HT-29 (cell line): ENCODE measurements around the gene REEP6. TPM values are rescaled to one million over a fixed set of nuclear protein-coding genes. Genes with fewer than 3 reads are reported as not detected.

Source experiments
- total RNA-seq: library from RNA; depleted of rRNA; stranded (reverse); fragments of >200 nt; shearing (Covaris generic); gene quantifications from 2 replicates; pipeline ENCODE4 v1.2.3, GENCODE V29; 2014; rRNA removed

Gene REEP6
- total RNA-seq, 1 experiment from 2014 or later, result 26.6 TPM

Other genes starting within 250 kb of the REEP6 start
- 142 and 159 TPM in 2 replicates for gene ATP5F1D, start 249.4 kb upstream of the REEP6 start, total RNA-seq
- 32.5 and 38.6 TPM in 2 replicates for gene MIDN, start 242.6 kb upstream of the REEP6 start, total RNA-seq
- gene CIRBP, start 221.8 kb upstream of the REEP6 start, total RNA-seq, result 72.3 and 72.7 TPM in 2 replicates
- 156 and 183 TPM in 2 replicates for gene FAM174C, start 215.7 kb upstream of the REEP6 start, total RNA-seq
- 43.6 and 48.5 TPM in 2 replicates for gene EFNA2, start 205.3 kb upstream of the REEP6 start, total RNA-seq
- gene NDUFS7, start 107.3 kb upstream of the REEP6 start, total RNA-seq, result 133 and 170 TPM in 2 replicates
- 0.26 and 0.97 TPM in 2 replicates for gene GAMT, start 89.6 kb upstream of the REEP6 start, total RNA-seq
- gene DAZAP1, start 83.6 kb upstream of the REEP6 start, total RNA-seq, result 223 and 234 TPM in 2 replicates
- gene RPS15, start 52.8 kb upstream of the REEP6 start, total RNA-seq, result 2,135 and 2,483 TPM in 2 replicates
- 0.16 and 0.43 TPM in 2 replicates for gene APC2, start 41.1 kb upstream of the REEP6 start, total RNA-seq
- 56.0 and 72.9 TPM in 2 replicates for gene C19orf25, start 12.0 kb upstream of the REEP6 start, total RNA-seq
- 0.99 and 2.1 TPM in 2 replicates for gene PCSK4, start 831 bp upstream of the REEP6 start, total RNA-seq
- gene ADAMTSL5, start 21.8 kb downstream of the REEP6 start, total RNA-seq, result 1.3 and 3.9 TPM in 2 replicates
- gene PLK5, start 32.9 kb downstream of the REEP6 start, total RNA-seq, result not detected in 2 replicates
- gene MEX3D, start 77.1 kb downstream of the REEP6 start, total RNA-seq, result 75.4 and 90.6 TPM in 2 replicates
- 202 and 231 TPM in 2 replicates for gene MBD3, start 101.7 kb downstream of the REEP6 start, total RNA-seq
- gene UQCR11, start 114.3 kb downstream of the REEP6 start, total RNA-seq, result 121 and 155 TPM in 2 replicates
- gene TCF3, start 161.4 kb downstream of the REEP6 start, total RNA-seq, result 241 and 271 TPM in 2 replicates